Psoas muscle (tissue), 8 donors: ENCODE measurements around the gene SLC5A10. TPM values are rescaled to one million over a fixed set of nuclear protein-coding genes. Genes with fewer than 3 reads are reported as not detected.

Source experiments
- ATAC-seq, 4 donors: fragments of 200-7000 bp; cut with Tn5 transposase; one replicate each; pipeline ENCODE4 v1.9.1; 2020; ENCODE audit warnings: moderate library complexity in 3 of 4, mild to moderate bottlenecking in 2 of 4
- DNase-seq, 2 donors: peaks; one replicate each; pipeline ENCODE4 v3.0.0-alpha.2; 2020
- H3K27ac ChIP-seq: fragments of 200-600 bp; one replicate; pipeline ENCODE4 v1.8.0; 2022
- H3K27me3 ChIP-seq, 3 donors: fragments of 200-600 bp in 1 of 3; one replicate each; pipeline versions ENCODE4 v1.6.1 to v1.8.0; 2013 to 2022; ENCODE audit warnings: low read length in 2 of 3, mild to moderate bottlenecking in 2 of 3, moderate library complexity in 1 of 3; ENCODE audit not compliant: insufficient read depth in 3 of 3
- H3K36me3 ChIP-seq, 2 donors: fragments of 200-600 bp in 1 of 2; one replicate each; pipeline versions ENCODE4 v1.6.1 to v1.8.0; 2013 to 2022; ENCODE audit warnings: low read depth in 1 of 2, mild to moderate bottlenecking in 1 of 2, moderate library complexity in 1 of 2; ENCODE audit not compliant: insufficient read depth in 1 of 2
- H3K4me1 ChIP-seq: fragments of 200-600 bp; one replicate; pipeline ENCODE4 v1.8.0; 2022
- H3K4me3 ChIP-seq: fragments of 200-600 bp; one replicate; pipeline ENCODE4 v1.8.0; 2022; ENCODE audit warnings: mild to moderate bottlenecking
- H3K9me3 ChIP-seq: fragments of 200-600 bp; one replicate; pipeline ENCODE4 v1.8.0; 2022
- WGBS, 3 donors: extraction: QIAGEN DNeasy Blood & Tissue Kit; methylation state at CpG; one replicate each; pipeline versions ENCODE4 v1.1.6 to v1.1.7; 2013; 5-methylcytosine and 5-hydroxymethylcytosine counted together
- intact Hi-C, 2 donors: fragments of 100-400 bp; cut with DNase I; formaldehyde crosslinking; loops; one replicate each; pipeline versions ENCODE4 v1.11.0 to v1.14.2; 2022
- polyA plus RNA-seq, 3 donors: library from polyadenylated mRNA; stranded (reverse); fragments of 200-250 nt; gene quantifications; one replicate each; pipeline ENCODE4 v1.2.3, GENCODE V29; 2013
- total RNA-seq, 4 donors: library from RNA; stranded (reverse); fragmentation: NEBNext Ultra II Directional in 2 of 4; extraction: Animal tissue kit (Norgen Biotek cat#: 25700) in 2 of 4; gene quantifications; one replicate each; pipeline versions ENCODE4 v1.2.1 to v1.2.4, GENCODE V29; 2021 to 2023
- TF ChIP-seq, protein P1 (sequence below): fragments of 200-600 bp; IDR thresholded peaks from one replicate; pipeline ENCODE4 v1.8.0; 2022; ENCODE audit warnings: antibody characterized with exemption
- donor health status: healthy with polysubstance abuse.
- donor health status: DM: no; HTN: no; CAD: no; lungs with moderate emphysema.
- donor health status: Bipolar disorder and iron deficiency.
- donor health status: healthy.
- donor health status: DM: yes; HTN: yes; CAD: no.
- donor health status: DM: no; HTN: no; CAD: no.
- donor health status: DM: no; HTN: no; CAD: no.
- donor health status: DM: yes; HTN: yes; CAD: no.

Gene SLC5A10
- total and polyA plus RNA-seq, 7 donors: 0.03 TPM; not detected in 6

DNA sequence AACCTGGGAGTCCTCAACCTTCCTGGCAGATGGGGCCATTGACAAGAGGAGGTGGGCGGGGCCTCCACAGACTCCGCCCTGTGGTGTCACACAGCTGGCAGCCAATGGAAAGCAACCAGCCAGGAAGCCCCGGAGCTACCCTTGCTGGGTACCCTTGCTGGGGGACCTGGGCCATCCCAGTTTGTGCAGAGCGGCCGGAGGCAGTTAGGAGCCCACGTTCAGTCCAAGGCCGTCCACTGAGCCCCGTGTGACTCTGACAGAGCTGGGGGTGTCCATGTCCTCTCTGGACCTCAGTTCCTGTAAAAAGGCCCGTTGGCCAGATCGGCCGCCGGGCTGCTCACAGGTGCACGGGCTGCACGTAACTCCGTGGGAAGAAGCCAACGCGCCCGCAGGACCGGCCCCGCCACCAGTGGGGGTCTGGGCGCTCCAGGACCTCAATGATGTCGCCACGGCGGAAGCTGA, 69.7 kb downstream of the SLC5A10 start:
- 88 to 92% (median 92%) methylated on average over 23 to 24 of the region's 24 CpGs for WGBS, 3 donors
- DNase-seq (peak; percentile 32 to 45), ATAC-seq (peak in 2 of 4 donors; percentile 19 to 40)
- TF ChIP-seq, protein P1, sequence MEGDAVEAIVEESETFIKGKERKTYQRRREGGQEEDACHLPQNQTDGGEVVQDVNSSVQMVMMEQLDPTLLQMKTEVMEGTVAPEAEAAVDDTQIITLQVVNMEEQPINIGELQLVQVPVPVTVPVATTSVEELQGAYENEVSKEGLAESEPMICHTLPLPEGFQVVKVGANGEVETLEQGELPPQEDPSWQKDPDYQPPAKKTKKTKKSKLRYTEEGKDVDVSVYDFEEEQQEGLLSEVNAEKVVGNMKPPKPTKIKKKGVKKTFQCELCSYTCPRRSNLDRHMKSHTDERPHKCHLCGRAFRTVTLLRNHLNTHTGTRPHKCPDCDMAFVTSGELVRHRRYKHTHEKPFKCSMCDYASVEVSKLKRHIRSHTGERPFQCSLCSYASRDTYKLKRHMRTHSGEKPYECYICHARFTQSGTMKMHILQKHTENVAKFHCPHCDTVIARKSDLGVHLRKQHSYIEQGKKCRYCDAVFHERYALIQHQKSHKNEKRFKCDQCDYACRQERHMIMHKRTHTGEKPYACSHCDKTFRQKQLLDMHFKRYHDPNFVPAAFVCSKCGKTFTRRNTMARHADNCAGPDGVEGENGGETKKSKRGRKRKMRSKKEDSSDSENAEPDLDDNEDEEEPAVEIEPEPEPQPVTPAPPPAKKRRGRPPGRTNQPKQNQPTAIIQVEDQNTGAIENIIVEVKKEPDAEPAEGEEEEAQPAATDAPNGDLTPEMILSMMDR: no peak
- no peaks in the 10 kb centered on the region for H3K9me3 ChIP-seq
- no peak overlapping the region for H3K4me3 ChIP-seq
- H3K27ac ChIP-seq: no peak overlapping the region
- no peaks in the 10 kb centered on the region for H3K27me3 ChIP-seq
- no peaks in the 10 kb centered on the region for H3K4me1 ChIP-seq
- intact Hi-C loops: loop anchor here in 1 of 2 donors (10.0 kb wide), 1 partner anchor 57 kb away; no protein-coding TSS in a partner anchor
- H3K36me3 ChIP-seq: no peaks in the 10 kb centered on the region

DNA sequence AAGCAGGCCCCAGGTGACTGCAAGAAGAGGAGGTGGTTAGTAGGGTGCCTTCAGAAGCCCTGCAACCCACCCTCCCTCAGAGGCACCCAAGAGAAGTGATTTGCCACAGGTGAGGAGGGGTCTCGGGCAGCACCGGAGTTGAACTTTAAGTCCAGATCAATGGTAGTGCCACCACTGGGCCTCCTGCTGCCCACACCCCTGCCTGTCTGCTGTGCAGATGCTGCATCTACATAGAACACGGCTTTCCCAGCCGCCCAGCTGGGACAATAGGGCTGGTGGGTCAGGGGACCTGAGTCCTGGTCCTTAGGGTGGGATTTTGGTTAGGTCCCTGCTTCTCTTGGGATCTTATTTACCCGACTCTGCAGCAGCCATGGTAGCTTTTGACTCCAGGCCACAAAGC, 70.2 kb downstream of the SLC5A10 start:
- no peak for ATAC-seq
- DNase-seq: peak in 1 of 2 donors; percentile 7
- 89 to 95% (median 93%) methylated on average over 5 of the region's 5 CpGs for WGBS, 3 donors
- Histone ChIP-seq H3K4me3 (no peak overlapping the region), H3K9me3 (no peaks in the 10 kb centered on the region), H3K27ac (no peak overlapping the region), H3K36me3 (no peaks in the 10 kb centered on the region), H3K27me3 (no peaks in the 10 kb centered on the region), H3K4me1 (no peaks in the 10 kb centered on the region)
- intact Hi-C loops: loop anchor here in 1 of 2 donors (10.0 kb wide), 1 partner anchor 57 kb away; no protein-coding TSS in a partner anchor
- TF ChIP-seq, protein P1: no peak

DNA sequence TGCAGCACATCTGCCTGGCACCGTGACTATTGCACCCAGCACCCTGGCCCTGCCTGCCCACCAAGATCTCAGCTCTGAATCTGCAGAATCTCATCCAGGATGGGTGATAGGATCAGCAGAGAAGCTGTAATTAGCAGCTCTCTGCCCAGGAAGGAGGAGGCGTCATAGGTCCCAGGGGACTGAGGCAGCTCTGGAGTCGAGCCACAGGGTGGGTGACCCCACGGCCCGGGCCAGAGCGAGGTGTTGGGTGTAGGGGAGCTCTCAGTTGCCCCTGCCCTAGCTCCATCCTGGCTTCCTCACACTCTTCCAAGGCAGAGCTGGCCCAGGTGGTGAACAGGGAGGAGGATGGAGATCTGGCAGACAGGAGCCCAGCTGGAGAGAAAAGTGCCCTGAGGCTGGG, 70.8 kb downstream of the SLC5A10 start:
- Histone ChIP-seq H3K4me3 (no peak overlapping the region), H3K9me3 (no peaks in the 10 kb centered on the region), H3K27me3 (no peaks in the 10 kb centered on the region), H3K27ac (no peak overlapping the region), H3K4me1 (no peaks in the 10 kb centered on the region), H3K36me3 (no peaks in the 10 kb centered on the region)
- no peak for ATAC-seq
- intact Hi-C loops: loop anchor here in 1 of 2 donors (10.0 kb wide), 1 partner anchor 58 kb away; no protein-coding TSS in a partner anchor
- TF ChIP-seq, protein P1: no peak
- peak; percentile 4 to 39 for DNase-seq
- 79 to 97% (median 85%) methylated on average over 5 to 6 of the region's 6 CpGs for WGBS, 3 donors

- 78 to 86% (median 84%) methylated on average over 9 of the region's 9 CpGs for WGBS, 3 donors
- TF ChIP-seq, protein P1: no peak
- Histone ChIP-seq H3K27me3 (no peaks in the 10 kb centered on the region), H3K36me3 (no peaks in the 10 kb centered on the region), H3K4me1 (no peaks in the 10 kb centered on the region), H3K9me3 (no peaks in the 10 kb centered on the region), H3K27ac (no peak overlapping the region), H3K4me3 (no peak overlapping the region)
- no peak for ATAC-seq
- intact Hi-C loops: loop anchor here in 1 of 2 donors (10.0 kb wide), 1 partner anchor 59 kb away; no protein-coding TSS in a partner anchor
- DNase-seq: no peak
These were observed 71.4 kb downstream of the SLC5A10 start for GRCh38 chr17:19023209-19023999.
